Brain microvascular endothelial cell (primary cell): ENCODE data around the gene ANKRD9.
"Not testable (repeated sequence)": the region's sequence is repeated elsewhere in the genome, so short reads cannot be mapped to it uniquely, and the experiment has no call there.

Experiments
- DNase-seq: peaks from one replicate; pipeline ENCODE4 v3.0.0-alpha.2; 2020
- H3K27ac ChIP-seq: fragments of 250-450 bp; sonication (Bioruptor Pico); 2 replicates; pipeline ENCODE4 v1.5.1; 2020; ENCODE audit warnings: mild to moderate bottlenecking, moderate library complexity
- H3K27me3 ChIP-seq: fragments of 250-450 bp; sonication (Bioruptor Pico); replicated peaks from 2 replicates; pipeline ENCODE4 v1.5.1; 2020; ENCODE audit warnings: mild to moderate bottlenecking
- H3K36me3 ChIP-seq: fragments of 250-450 bp; sonication (Bioruptor Pico); replicated peaks from 2 replicates; pipeline ENCODE4 v1.5.1; 2020; ENCODE audit warnings: mild to moderate bottlenecking
- H3K4me3 ChIP-seq: 2 replicates; pipeline ENCODE4 v1.5.1; 2011; ENCODE audit warnings: low read depth, mild to moderate bottlenecking, control low read depth, low read length, moderate library complexity
- CTCF ChIP-seq: IDR thresholded peaks from 2 replicates; pipeline ENCODE4 v1.5.1; 2011; ENCODE audit warnings: low read depth, mild to moderate bottlenecking, moderate library complexity, low read length, control low read depth, inconsistent platforms; ENCODE audit errors: missing control alignments
- in situ Hi-C: cut with HindIII; loops from 2 replicates; pipeline ENCODE4 v1.10.0; 2017; ENCODE audit warnings: low sequenced_read_pairs, low pct_ligation_motif_present

ANKRD9 gene

GRCh38 chr14:102523200-102523568 is 13.6 kb upstream of the ANKRD9 start:
- DNase-seq: no peak
- Histone ChIP-seq H3K27ac (no peak overlapping the region), H3K36me3 (no peaks in the 10 kb centered on the region), H3K4me3 (no peak overlapping the region), H3K27me3 (no peaks in the 10 kb centered on the region)
- in situ Hi-C loops: no loop called here
- no peak for TF ChIP-seq CTCF

- H3K27ac ChIP-seq, DNase-seq, H3K4me3 ChIP-seq, H3K27me3 ChIP-seq, in situ Hi-C loops, H3K36me3 ChIP-seq: not testable (repeated sequence)
These were observed 10.1 kb upstream of the ANKRD9 start for GRCh38 chr14:102519709-102520108.

GRCh38 chr14:102518063-102518648 is 8.6 kb upstream of the ANKRD9 start:
- TF ChIP-seq CTCF: no peak
- no peaks in the 10 kb centered on the region for H3K36me3 ChIP-seq
- H3K27me3 ChIP-seq: no peaks in the 10 kb centered on the region
- H3K4me3 ChIP-seq: no peak overlapping the region
- DNase-seq: no peak
- H3K27ac ChIP-seq: no peak overlapping the region
- in situ Hi-C loops: no loop called here

- in situ Hi-C loops: no loop called here
- Histone ChIP-seq H3K4me3 (peak overlapping the region; percentile 58), H3K36me3 (no peaks in the 10 kb centered on the region), H3K27me3 (no peaks in the 10 kb centered on the region), H3K27ac (no peak overlapping the region)
- peak; percentile 22 for TF ChIP-seq CTCF
- no peak for DNase-seq
These were observed 8.0 kb upstream of the ANKRD9 start for GRCh38 chr14:102517392-102518062.

- in situ Hi-C loops: no loop called here
- no peak overlapping the region for H3K27ac ChIP-seq
These were observed 7.2 kb upstream of the ANKRD9 start for GRCh38 chr14:102516531-102517391.

More at GRCh38 chr14:102516531-102517391, 7.2 kb upstream of the ANKRD9 start:
- no peaks in the 10 kb centered on the region for H3K36me3 ChIP-seq
- no peaks in the 10 kb centered on the region for H3K27me3 ChIP-seq
- H3K4me3 ChIP-seq: peak overlapping the region; percentile 58
- no peak for DNase-seq
- peak; percentile 50 for TF ChIP-seq CTCF
